ENCODE results near the gene LMTK3.

The LMTK3 gene, protein sequence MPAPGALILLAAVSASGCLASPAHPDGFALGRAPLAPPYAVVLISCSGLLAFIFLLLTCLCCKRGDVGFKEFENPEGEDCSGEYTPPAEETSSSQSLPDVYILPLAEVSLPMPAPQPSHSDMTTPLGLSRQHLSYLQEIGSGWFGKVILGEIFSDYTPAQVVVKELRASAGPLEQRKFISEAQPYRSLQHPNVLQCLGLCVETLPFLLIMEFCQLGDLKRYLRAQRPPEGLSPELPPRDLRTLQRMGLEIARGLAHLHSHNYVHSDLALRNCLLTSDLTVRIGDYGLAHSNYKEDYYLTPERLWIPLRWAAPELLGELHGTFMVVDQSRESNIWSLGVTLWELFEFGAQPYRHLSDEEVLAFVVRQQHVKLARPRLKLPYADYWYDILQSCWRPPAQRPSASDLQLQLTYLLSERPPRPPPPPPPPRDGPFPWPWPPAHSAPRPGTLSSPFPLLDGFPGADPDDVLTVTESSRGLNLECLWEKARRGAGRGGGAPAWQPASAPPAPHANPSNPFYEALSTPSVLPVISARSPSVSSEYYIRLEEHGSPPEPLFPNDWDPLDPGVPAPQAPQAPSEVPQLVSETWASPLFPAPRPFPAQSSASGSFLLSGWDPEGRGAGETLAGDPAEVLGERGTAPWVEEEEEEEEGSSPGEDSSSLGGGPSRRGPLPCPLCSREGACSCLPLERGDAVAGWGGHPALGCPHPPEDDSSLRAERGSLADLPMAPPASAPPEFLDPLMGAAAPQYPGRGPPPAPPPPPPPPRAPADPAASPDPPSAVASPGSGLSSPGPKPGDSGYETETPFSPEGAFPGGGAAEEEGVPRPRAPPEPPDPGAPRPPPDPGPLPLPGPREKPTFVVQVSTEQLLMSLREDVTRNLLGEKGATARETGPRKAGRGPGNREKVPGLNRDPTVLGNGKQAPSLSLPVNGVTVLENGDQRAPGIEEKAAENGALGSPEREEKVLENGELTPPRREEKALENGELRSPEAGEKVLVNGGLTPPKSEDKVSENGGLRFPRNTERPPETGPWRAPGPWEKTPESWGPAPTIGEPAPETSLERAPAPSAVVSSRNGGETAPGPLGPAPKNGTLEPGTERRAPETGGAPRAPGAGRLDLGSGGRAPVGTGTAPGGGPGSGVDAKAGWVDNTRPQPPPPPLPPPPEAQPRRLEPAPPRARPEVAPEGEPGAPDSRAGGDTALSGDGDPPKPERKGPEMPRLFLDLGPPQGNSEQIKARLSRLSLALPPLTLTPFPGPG (N-terminal part only)

GRCh38 chr19:48511800-48512503 is at the start of gene LMTK3:
LMTK3 (minus strand) TSS chr19:48511835; CDS start chr19:48511576, 259 bp downstream.
- DNase-seq (ENCODE audit: low spot score) = peak; percentile 87

DNA sequence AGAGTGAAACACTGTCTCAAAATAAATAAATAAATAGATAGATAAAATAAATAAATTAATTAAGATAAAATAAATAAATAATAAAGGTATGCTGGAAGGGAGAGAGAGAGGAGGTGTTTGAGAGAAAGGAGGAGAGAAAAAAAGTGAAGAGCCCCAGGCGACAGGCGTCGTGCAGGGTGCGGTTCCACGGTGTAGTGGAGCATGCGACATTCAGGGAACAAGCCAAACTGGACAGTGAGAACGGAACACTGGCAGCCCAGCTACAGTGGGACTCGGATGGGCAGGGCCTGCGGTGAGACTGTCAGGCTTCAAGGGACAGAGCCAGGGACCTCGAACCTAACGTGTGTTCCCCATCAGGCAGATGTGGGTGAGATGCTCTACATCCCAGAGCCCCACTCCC is 49.8 kb upstream of the LMTK3 start:
- DNase-seq (ENCODE audit: low spot score) = no peak

GRCh38 chr19:48560095-48560530 is 48.5 kb upstream of the LMTK3 start:
- no peak for DNase-seq (ENCODE audit: low spot score)

- no peak for DNase-seq (ENCODE audit: low spot score)
These were observed 46.5 kb upstream of the LMTK3 start for GRCh38 chr19:48558018-48558684.

GRCh38 chr19:48556825-48557224 is 45.2 kb upstream of the LMTK3 start:
- no peak for DNase-seq (ENCODE audit: low spot score)

DNA sequence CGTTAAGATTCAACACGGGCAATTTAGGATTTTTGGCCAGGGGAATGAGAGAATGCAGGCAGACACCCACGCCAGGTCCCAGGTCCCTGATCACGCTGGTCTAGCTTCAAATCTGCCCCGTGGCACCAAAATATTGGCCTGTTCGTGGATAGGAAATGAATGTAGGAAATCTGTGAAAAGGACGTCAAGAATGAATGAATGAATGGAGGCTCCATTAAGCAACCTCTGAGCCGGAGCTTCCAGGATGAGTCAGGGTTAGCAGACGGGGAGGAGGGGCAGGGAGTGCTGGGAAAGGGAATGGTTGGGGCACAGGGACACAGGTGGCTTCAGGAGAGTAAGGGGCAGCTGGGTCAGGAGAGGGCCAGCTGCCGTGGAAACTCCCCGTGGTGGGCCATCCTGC is 44.5 kb upstream of the LMTK3 start:
- no peak for DNase-seq (ENCODE audit: low spot score)

GRCh38 chr19:48554385-48555091 is 42.9 kb upstream of the LMTK3 start:
- DNase-seq (ENCODE audit: low spot score) = no peak

- no peak for DNase-seq (ENCODE audit: low spot score)
These were observed 42.2 kb upstream of the LMTK3 start for GRCh38 chr19:48553676-48554384.

- DNase-seq (ENCODE audit: low spot score) = no peak
These were observed 41.0 kb upstream of the LMTK3 start for GRCh38 chr19:48552406-48553322.

DNA sequence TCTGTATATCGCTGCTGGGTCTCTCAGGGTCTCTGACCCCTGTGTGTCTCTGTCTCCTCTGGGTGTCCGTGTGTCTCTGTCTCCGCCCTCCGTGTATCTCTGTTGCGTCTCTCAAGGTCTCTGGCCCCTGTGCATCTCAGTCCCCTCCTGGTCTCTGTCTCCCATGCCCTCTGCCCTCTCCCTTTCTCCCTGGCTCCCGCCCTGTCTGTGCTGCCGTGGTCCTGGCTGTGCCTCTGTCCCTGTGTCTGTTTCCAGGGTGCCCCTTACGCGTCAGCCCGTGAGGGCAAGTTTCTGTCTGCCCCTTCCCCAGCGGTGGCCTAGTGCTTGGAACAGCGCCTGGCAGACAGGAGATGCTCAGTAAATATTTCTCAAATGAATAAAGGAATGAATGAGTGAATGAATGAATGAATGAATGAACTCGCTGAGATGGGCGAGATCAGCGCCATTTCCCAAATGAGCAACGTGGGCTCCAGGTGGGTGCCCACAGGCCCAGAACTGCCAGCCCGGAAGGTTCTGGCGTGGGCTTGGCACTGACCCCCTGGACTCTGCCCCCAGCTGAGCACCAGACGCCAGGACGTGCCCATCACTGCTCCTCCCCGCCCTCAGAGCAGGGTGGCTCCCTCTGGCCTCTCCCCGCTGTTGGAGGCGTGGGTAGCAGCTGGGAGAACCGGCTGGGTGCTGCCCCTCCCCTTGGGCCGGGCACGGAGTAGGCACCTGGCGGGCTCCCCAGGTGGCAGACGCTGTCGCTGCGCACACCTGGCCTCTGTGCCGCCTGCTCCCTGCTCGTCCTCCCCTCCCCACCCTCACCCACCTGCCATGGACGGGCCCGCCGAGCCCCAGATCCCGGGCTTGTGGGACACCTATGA is 40.0 kb upstream of the LMTK3 start, which contains the start of gene SULT2B1:
SULT2B1 (plus strand) TSS at position 736 of the 866 bp plus-strand sequence; CDS start at position 817, 81 bp downstream.
- DNase-seq (ENCODE audit: low spot score) = no peak

DNA sequence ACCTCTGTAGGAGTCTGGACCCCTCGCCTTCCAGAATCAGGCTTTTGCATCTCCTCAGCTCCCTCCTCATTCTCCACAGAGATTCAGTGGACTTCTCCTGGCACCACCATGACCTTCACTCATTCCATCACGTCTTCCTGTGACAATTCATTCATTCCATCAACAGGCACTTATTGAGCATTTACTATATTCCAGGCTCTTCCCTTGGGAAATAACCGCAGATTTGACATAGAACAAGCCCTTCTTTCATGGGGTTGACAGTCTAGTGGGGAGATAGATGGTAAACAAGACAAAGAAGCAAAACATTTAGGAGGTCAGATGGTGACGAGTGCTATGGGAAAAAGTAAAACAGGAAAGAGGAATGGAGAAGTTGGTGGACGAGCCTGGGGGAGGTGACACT is 37.7 kb upstream of the LMTK3 start:
- DNase-seq (ENCODE audit: low spot score) = no peak

DNA sequence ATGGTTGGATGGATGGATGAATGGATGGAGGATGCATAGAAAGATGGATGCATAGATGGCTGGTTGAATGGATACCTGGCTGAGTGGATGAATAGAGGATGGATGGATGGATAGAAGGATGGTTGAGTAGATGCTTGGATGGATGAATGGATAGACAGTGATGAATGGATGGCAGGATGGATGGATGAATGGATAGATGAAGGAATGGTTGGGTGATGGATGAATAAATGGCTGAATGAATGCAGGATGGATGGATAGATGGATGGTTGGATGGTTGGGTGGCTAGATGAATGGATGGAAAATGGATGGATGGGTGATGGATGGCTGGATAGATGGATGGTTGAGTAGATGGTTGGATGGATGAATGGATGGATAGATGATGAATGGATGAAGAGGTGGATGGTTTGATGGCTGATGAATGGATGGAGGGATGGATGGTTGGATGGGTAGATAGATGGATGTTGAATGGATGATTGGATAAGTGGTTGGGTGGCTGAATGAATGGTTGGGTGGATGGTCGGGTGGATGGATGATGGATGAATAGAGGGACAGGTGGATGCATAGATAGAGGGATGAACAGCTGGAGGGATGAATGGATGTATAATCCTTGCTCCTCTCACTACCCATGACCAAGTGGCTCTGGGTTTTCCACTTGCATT is 36.7 kb upstream of the LMTK3 start:
- DNase-seq (ENCODE audit: low spot score) = no peak

GRCh38 chr19:48547722-48548121 is 36.1 kb upstream of the LMTK3 start:
- DNase-seq (ENCODE audit: low spot score) = no peak

DNA sequence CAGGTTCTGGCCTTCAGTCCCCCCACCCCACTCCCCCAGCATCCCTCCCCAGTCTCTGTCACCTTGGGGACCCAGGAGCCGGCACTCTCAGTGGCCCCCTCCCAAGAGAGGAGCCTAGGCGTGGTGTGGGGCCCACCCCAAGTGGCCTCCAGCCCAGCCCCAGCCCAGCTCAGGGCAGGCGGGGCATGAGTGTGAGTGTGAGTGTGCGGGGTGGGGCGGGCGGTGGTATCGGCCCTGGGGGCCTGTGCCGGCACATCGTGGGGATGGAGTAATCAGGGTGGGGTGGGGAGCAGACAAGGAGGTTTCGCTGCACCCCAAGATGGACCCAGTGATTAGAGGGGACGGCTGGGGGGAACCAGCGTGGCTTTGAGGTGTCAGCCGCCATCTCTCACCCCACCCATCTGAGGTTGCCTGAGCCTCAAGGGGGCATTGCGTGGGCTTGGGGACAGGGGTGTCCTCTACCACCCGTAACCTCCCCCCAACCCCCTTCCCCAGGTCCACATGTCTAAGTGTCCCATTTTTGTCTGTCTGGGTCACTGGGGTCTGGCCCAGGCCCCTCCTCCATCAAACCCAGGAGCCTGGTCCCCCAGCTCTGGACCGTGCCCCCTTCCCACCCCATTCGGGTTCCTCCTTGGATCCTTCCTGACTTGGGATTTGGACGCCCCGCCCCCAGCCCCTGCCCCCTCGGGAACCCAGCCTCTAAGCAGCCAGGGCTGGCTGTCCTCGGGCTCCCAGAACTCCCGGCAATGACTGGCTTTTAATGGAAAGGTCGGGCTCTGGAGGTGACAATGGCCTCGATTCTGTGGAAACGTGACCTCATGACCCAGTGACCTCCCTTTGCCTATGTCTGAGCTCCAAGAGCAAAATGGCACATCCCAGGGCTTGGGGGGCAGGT is 33.5 kb upstream of the LMTK3 start:
- DNase-seq (ENCODE audit: low spot score) = no peak

DNA sequence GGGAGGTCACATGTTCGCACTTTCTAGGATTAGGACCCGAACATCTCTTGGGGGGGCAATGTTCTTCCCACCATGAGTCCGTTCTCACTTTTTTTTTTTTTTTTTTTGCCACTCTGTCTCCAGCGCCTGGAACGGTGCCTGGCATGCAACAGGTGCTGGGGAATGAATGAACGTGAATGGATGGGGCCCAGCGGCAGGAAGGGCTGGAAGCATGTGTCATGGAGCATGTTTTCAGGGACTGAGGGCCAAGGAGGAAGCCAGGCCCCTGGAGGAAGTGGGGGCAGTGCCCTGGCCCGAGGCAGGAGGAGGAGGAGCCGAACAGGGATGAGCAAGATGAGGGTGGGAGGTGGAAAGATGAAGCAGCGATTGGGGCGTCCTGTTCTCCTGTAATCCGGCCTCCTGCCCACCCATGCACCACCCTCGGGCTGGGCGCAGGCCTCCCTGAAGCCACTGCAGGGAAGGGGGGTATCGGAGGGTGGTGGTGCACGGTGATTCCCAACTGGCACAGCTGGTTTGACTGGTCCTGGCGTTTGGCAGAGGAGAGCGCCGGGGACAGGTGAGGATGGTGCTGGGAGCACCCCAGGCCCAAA is 31.6 kb upstream of the LMTK3 start:
- DNase-seq (ENCODE audit: low spot score) = no peak

- DNase-seq (ENCODE audit: low spot score) = no peak
These were observed 30.2 kb upstream of the LMTK3 start for GRCh38 chr19:48541813-48542212.

Data from CD4-positive, alpha-beta T cell treated with Interleukin-2 at 100 ng/mL for 4 hours (primary cell).